CMK (cell line): ENCODE results near the gene SRGAP3.
A peak's percentile ranks its signal among the peaks of the same experiment; 100 is the strongest.

ENCODE experiments used
- DNase-seq: peaks from one replicate; pipeline ENCODE4 v3.0.0-alpha.2; 2010; ENCODE audit warnings: low read depth

The SRGAP3 gene

GRCh38 chr3:8984081-8984480, 265.4 kb downstream of the SRGAP3 start:
- DNase-seq: no peak

- no peak for DNase-seq
Measured at GRCh38 chr3:8983591-8983990, 265.9 kb downstream of the SRGAP3 start.

- DNase-seq: no peak
Measured at GRCh38 chr3:8983026-8983425, 266.4 kb downstream of the SRGAP3 start.

GRCh38 chr3:8982509-8982908, 266.9 kb downstream of the SRGAP3 start:
- DNase-seq: no peak

GRCh38 chr3:8981700-8982099, 267.7 kb downstream of the SRGAP3 start:
- DNase-seq: no peak

- DNase-seq: no peak
Measured at GRCh38 chr3:8981296-8981695, 268.1 kb downstream of the SRGAP3 start.

- no peak for DNase-seq
Measured at GRCh38 chr3:8980756-8981257, 268.6 kb downstream of the SRGAP3 start.

GRCh38 chr3:8979262-8979661, 270.2 kb downstream of the SRGAP3 start:
- DNase-seq: no peak

GRCh38 chr3:8978551-8978950, 270.9 kb downstream of the SRGAP3 start:
- no peak for DNase-seq

GRCh38 chr3:8976540-8977182, 272.8 kb downstream of the SRGAP3 start:
- DNase-seq: no peak

- DNase-seq: no peak
Measured at GRCh38 chr3:8975081-8976020, 274.1 kb downstream of the SRGAP3 start.

- DNase-seq: no peak
Measured at GRCh38 chr3:8974458-8974857, 275.0 kb downstream of the SRGAP3 start.

GRCh38 chr3:8972639-8973038, 276.8 kb downstream of the SRGAP3 start:
- DNase-seq: no peak

GRCh38 chr3:8970971-8971589, 278.4 kb downstream of the SRGAP3 start:
- peak; percentile 32 for DNase-seq

- DNase-seq: no peak
Measured at GRCh38 chr3:8969241-8969640, 280.2 kb downstream of the SRGAP3 start.

GRCh38 chr3:8968375-8968882, 281.0 kb downstream of the SRGAP3 start:
- no peak for DNase-seq

- DNase-seq: no peak
Measured at GRCh38 chr3:8967553-8967952, 281.9 kb downstream of the SRGAP3 start.

- DNase-seq: no peak
Measured at GRCh38 chr3:8966820-8967348, 282.6 kb downstream of the SRGAP3 start.

GRCh38 chr3:8966150-8966819, 283.2 kb downstream of the SRGAP3 start:
- no peak for DNase-seq

GRCh38 chr3:8964436-8965370, 284.7 kb downstream of the SRGAP3 start:
- DNase-seq: no peak
